C4-2B (cell line): ENCODE data around the gene DNAJB1.

ENCODE experiments used
- H3K27ac ChIP-seq: fragments of 450-650 bp; 2 replicates; pipeline ENCODE4 v1.5.1; 2017
- ZFX ChIP-seq: fragments of 450-650 bp; IDR thresholded peaks from 2 replicates; pipeline ENCODE4 v1.6.1; 2017
- TF ChIP-seq, protein P1 (sequence below): fragments of 450-650 bp; conservative IDR thresholded peaks from 2 replicates; pipeline ENCODE4 v1.5.1; 2017; ENCODE audit warnings: mild to moderate bottlenecking

DNAJB1 gene

DNA sequence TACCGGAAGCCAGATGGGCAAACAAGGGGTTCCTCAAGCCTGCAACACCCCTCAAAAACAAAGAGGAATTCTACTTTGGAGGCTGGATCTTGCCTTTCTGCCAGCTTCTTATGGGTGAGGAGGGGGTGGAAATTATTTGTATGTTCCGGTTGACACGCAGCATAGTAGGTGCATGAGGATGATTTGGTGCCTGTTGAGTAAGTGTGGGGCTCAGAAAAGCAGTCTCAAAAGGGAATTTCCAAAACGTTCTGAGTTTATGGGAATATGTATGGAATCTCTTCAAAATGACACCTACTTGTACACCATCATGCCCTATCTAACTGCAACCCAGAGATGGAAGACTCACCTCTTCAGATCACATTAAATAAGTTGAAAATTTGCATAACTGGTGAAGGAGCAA, 8.2 kb upstream of the DNAJB1 start:
- H3K27ac ChIP-seq, result no peak overlapping the region
- TF ChIP-seq, protein P1, sequence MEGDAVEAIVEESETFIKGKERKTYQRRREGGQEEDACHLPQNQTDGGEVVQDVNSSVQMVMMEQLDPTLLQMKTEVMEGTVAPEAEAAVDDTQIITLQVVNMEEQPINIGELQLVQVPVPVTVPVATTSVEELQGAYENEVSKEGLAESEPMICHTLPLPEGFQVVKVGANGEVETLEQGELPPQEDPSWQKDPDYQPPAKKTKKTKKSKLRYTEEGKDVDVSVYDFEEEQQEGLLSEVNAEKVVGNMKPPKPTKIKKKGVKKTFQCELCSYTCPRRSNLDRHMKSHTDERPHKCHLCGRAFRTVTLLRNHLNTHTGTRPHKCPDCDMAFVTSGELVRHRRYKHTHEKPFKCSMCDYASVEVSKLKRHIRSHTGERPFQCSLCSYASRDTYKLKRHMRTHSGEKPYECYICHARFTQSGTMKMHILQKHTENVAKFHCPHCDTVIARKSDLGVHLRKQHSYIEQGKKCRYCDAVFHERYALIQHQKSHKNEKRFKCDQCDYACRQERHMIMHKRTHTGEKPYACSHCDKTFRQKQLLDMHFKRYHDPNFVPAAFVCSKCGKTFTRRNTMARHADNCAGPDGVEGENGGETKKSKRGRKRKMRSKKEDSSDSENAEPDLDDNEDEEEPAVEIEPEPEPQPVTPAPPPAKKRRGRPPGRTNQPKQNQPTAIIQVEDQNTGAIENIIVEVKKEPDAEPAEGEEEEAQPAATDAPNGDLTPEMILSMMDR, result no peak
- TF ChIP-seq ZFX, result no peak

DNA sequence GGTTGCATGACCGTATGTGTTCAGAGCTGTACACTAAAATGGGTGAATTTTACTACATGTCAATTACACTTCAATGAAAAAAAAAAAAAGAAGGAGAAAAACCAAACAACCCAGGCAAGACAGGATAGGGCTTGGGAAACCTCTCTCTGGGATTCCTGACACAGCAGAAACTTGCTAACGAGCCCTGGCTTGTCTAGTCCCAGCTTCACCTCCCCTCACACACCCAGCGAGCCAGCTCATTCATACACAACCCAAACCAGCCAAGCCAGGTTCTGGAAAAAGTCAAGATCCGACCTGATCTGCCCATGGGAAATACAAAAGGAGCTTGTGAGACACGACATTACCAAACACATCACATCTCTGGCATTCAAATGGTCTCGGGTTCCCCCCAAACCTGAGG, 7.5 kb upstream of the DNAJB1 start:
- TF ChIP-seq, protein P1, result no peak
- TF ChIP-seq ZFX, result no peak
- no peak overlapping the region for H3K27ac ChIP-seq

DNA sequence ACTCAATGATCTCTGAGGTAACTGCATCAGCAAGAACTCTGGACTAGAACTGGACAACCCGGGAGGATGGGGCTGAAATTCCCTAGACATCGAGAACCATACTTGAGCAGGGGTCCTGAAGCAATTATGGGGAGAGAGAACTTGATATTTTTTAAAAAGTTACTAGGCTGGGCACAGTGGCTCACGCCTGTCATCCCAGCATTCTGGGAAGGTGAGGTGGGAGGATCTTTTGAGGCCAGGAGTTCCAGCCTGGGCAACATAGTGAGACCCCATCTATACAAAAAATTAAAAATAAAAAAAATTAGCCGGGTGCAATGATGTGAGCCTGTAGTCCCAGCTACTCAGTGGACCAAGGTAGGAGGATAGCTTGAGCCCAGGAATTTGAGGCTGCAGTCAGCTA, 2.3 kb upstream of the DNAJB1 start:
- no peak overlapping the region for H3K27ac ChIP-seq
- no peak for TF ChIP-seq ZFX
- TF ChIP-seq, protein P1, result no peak

DNA sequence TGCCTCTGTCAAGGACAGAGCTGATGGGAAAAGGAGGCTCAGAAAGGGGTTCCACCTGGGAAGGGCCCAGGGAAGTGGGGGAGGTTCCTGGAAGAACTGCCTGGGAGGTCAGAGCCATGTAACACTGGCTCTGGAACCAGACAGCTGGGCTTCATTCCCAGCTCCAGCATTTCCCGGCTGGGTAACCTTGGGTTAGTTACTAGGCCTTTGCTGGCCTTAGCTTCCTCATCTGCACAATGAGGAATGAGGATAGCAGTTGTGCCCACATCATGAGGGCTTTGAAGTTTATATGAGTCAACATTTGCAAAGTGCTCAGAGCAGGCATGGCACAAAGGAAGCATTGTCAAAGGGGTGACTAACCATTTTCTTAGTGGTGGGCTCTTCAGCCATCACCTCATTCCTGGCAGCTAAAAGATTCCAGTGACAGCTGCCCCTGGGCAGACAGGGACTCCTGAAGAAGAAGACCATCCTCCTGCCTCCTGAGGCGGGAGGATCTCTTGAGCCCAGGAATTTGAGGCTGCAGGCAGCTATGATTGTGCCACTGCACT, 1.7 kb upstream of the DNAJB1 start:
- TF ChIP-seq, protein P1, result no peak
- no peak for TF ChIP-seq ZFX

DNA sequence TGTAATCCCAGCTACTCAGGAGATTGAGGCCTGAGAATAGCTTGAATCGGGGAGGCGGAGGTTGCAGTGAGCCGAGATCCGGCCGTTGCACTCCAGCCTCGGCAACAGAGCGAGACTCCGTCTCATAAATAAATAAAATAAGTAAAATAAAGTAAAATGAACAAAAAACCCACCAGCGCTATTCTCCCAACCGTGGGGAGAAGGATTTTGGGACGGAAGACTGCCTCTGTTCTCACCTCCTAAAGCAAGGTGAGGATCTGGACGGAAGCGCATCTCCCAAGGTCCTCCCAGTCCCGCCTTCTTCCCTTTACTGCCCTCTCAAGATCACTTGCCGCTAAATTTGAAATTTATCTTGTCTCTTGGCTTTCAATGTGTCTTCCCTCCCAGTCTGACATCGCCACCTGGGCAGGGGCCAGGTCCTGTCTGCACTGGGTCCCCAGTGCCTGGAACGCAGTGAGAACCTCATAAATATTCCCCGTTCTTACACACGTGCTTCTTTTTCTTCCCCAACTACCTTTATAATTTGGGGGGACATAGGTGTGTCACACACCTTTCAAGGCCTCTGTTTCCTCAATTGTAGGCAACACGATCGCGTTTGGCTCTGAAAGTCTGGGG, 1.2 kb upstream of the DNAJB1 start:
- H3K27ac ChIP-seq, result peak overlapping the region; percentile 97
- TF ChIP-seq, protein P1, result no peak
- TF ChIP-seq ZFX, result no peak

More for the DNA sequence above, 1.7 kb upstream of the DNAJB1 start:
- peak overlapping the region; percentile 97 for H3K27ac ChIP-seq

DNA sequence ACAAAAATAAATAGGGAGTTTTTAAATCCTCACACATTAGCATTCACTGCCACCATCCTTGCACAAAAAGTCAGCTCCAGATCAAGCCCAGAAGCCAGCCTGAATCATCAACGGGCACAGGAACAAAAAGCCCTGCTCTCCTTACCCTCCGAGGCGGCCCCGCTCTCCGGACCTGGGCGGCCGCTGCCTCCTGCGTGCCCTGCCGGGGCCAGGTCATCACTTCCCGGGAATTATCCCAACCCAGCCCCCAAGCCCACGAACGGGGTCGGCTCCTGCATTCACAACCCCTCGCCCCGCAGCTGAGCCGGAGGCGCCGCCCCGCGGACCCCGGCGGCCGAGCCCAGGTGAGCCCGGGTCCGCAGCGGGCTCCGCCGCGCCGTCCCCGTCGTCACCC, 754 bp downstream of the DNAJB1 start:
- peak overlapping the region; percentile 97 for H3K27ac ChIP-seq
- TF ChIP-seq, protein P1, result no peak
- no peak for TF ChIP-seq ZFX

DNA sequence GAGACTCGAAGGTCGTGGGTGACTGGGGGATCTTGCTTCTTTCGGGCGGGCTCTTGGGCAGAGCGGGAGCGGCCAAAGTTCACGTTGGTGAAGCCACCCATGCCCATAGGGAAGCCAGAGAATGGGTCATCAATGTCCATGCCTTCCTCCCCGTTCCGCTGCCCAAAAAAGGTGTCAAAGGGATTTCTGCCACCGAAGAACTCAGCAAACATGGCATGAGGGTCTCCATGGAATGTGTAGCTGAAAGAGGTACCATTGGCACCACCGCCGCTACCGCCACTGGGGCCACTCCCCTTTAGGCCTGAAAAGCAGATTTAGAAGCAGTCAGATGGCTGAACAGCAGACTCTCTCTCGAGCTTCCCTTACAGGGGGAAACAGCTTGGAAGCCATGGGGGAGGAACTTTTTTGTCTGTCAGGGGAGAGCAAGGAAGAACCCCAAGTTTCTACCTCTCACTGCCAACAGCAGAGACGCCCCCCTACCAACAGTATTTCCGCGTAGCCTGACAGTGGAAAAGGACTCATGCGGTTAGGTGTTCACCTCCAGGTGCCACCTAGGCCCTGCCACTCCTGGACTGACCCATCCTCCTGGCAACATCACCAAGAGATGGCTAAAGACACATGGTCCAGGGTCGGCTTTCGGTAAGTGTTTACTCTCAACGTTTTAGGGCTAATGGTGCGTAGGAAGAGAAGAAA, 1.3 kb downstream of the DNAJB1 start:
- TF ChIP-seq, protein P1, result no peak
- TF ChIP-seq ZFX, result no peak
- H3K27ac ChIP-seq, result peak overlapping the region; percentile 97
